ENCODE results near the gene INSRR.

Gene INSRR

GRCh38 chr1:156826630-156827029, 32.3 kb downstream of the INSRR start:
- no peak for DNase-seq (ENCODE audit: low read depth)

- no peak for DNase-seq (ENCODE audit: low read depth)
Measured at GRCh38 chr1:156823210-156823790, 35.6 kb downstream of the INSRR start.

GRCh38 chr1:156822680-156823079, 36.2 kb downstream of the INSRR start:
- DNase-seq (ENCODE audit: low read depth), result no peak

GRCh38 chr1:156821801-156822200, 37.1 kb downstream of the INSRR start:
- DNase-seq (ENCODE audit: low read depth), result no peak

GRCh38 chr1:156816561-156817328, 42.2 kb downstream of the INSRR start, which contains the start of gene SH2D2A:
Gene SH2D2A, minus strand, starts transcription at chr1:156816848. Its CDS starts 140 bp downstream, at chr1:156816708.
- DNase-seq (ENCODE audit: low read depth), result peak; percentile 90

GRCh38 chr1:156815961-156816422, 42.9 kb downstream of the INSRR start:
- no peak for DNase-seq (ENCODE audit: low read depth)

GRCh38 chr1:156815307-156815826, 43.5 kb downstream of the INSRR start:
- no peak for DNase-seq (ENCODE audit: low read depth)

- DNase-seq (ENCODE audit: low read depth), result no peak
Measured at GRCh38 chr1:156814571-156815260, 44.2 kb downstream of the INSRR start.

- peak; percentile 65 for DNase-seq (ENCODE audit: low read depth)
Measured at GRCh38 chr1:156813750-156814570, 45.0 kb downstream of the INSRR start.

- DNase-seq (ENCODE audit: low read depth), result no peak
Measured at GRCh38 chr1:156813298-156813697, 45.6 kb downstream of the INSRR start.

GRCh38 chr1:156812293-156812990, 46.5 kb downstream of the INSRR start:
- no peak for DNase-seq (ENCODE audit: low read depth)

- DNase-seq (ENCODE audit: low read depth), result no peak
Measured at GRCh38 chr1:156811168-156811567, 47.7 kb downstream of the INSRR start.

- DNase-seq (ENCODE audit: low read depth), result no peak
Measured at GRCh38 chr1:156809711-156810366, 49.1 kb downstream of the INSRR start.

- no peak for DNase-seq (ENCODE audit: low read depth)
Measured at GRCh38 chr1:156809281-156809680, 49.6 kb downstream of the INSRR start.

GRCh38 chr1:156808186-156809030, 50.5 kb downstream of the INSRR start:
- no peak for DNase-seq (ENCODE audit: low read depth)

GRCh38 chr1:156807627-156808026, 51.3 kb downstream of the INSRR start:
- no peak for DNase-seq (ENCODE audit: low read depth)

- no peak for DNase-seq (ENCODE audit: low read depth)
Measured at GRCh38 chr1:156806512-156807440, 52.1 kb downstream of the INSRR start.

GRCh38 chr1:156805766-156806511, 53.0 kb downstream of the INSRR start:
- no peak for DNase-seq (ENCODE audit: low read depth)

All from stimulated activated CD8-positive, alpha-beta memory T cell treated with anti-CD3 and anti-CD28 coated beads, Interleukin-4, amount 100 ng/mL, for 24 hours (primary cell).